Measurements from ENCODE around the gene PKMYT1. TPM values are rescaled to one million over a fixed set of nuclear protein-coding genes. Genes with fewer than 3 reads are reported as not detected.
A peak's percentile ranks its signal among the peaks of the same experiment; 100 is the strongest.

Gene PKMYT1
- total and polyA plus RNA-seq, 9 of the 15 experiments (the other 6 are each of a cell fraction or from before 2014, with no cell fraction given): 8.7 to 201 (median 37.8) TPM

DNA sequence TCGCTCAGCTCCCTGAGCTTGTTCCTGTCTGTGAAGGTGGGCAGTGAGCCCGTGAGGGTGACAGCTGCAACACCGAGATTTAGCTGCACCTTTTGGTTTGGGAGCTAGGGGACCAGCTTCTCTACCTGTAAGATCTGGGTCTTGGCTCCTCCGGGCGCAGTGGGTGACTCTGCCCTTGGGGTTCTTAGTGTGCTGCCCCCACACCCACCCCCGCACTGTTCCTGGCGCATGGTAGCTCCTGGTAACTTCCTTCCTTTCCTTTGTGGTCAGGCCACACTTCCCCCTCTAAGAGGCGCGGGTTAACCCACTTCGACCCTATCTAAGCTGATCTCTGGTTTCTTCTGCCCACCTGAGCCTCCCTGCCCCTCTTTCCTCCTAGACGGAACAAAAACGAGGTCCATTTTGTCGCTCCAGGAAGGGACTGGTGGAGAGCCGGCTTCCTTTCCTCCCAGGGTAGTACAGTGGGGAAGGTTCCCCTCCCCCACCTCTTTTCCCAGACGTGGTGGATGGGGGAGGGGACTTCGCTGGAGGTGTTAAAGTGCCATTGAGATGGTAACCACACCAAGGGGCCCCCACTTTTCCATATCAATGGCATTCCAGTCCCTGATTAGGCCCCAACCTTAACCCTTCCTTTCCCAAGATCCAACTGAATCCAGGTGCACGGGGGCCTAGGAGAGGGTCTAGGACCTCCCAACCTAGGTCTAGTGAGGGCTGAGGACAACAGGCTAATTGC, 27.9 kb upstream of the PKMYT1 start (continued):
- TF ChIP-seq KAT7 (CRISPR knock-in tag; IDR thresholded peaks at IDR 0.05; ENCODE audit: borderline replicate concordance): no peak
- TF ChIP-seq, protein P1, sequence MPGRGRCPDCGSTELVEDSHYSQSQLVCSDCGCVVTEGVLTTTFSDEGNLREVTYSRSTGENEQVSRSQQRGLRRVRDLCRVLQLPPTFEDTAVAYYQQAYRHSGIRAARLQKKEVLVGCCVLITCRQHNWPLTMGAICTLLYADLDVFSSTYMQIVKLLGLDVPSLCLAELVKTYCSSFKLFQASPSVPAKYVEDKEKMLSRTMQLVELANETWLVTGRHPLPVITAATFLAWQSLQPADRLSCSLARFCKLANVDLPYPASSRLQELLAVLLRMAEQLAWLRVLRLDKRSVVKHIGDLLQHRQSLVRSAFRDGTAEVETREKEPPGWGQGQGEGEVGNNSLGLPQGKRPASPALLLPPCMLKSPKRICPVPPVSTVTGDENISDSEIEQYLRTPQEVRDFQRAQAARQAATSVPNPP (IDR thresholded peaks at IDR 0.05; ENCODE audit: borderline replicate concordance, insufficient read depth, insufficient read length): no peak
- TF ChIP-seq, protein P2, sequence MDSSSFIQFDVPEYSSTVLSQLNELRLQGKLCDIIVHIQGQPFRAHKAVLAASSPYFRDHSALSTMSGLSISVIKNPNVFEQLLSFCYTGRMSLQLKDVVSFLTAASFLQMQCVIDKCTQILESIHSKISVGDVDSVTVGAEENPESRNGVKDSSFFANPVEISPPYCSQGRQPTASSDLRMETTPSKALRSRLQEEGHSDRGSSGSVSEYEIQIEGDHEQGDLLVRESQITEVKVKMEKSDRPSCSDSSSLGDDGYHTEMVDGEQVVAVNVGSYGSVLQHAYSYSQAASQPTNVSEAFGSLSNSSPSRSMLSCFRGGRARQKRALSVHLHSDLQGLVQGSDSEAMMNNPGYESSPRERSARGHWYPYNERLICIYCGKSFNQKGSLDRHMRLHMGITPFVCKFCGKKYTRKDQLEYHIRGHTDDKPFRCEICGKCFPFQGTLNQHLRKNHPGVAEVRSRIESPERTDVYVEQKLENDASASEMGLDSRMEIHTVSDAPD (CRISPR knock-in tag; IDR thresholded peaks at IDR 0.05): no peak
- TF ChIP-seq, protein P3, sequence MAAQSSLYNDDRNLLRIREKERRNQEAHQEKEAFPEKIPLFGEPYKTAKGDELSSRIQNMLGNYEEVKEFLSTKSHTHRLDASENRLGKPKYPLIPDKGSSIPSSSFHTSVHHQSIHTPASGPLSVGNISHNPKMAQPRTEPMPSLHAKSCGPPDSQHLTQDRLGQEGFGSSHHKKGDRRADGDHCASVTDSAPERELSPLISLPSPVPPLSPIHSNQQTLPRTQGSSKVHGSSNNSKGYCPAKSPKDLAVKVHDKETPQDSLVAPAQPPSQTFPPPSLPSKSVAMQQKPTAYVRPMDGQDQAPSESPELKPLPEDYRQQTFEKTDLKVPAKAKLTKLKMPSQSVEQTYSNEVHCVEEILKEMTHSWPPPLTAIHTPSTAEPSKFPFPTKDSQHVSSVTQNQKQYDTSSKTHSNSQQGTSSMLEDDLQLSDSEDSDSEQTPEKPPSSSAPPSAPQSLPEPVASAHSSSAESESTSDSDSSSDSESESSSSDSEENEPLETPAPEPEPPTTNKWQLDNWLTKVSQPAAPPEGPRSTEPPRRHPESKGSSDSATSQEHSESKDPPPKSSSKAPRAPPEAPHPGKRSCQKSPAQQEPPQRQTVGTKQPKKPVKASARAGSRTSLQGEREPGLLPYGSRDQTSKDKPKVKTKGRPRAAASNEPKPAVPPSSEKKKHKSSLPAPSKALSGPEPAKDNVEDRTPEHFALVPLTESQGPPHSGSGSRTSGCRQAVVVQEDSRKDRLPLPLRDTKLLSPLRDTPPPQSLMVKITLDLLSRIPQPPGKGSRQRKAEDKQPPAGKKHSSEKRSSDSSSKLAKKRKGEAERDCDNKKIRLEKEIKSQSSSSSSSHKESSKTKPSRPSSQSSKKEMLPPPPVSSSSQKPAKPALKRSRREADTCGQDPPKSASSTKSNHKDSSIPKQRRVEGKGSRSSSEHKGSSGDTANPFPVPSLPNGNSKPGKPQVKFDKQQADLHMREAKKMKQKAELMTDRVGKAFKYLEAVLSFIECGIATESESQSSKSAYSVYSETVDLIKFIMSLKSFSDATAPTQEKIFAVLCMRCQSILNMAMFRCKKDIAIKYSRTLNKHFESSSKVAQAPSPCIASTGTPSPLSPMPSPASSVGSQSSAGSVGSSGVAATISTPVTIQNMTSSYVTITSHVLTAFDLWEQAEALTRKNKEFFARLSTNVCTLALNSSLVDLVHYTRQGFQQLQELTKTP (IDR thresholded peaks at IDR 0.05; ENCODE audit: low read depth in 1 of 2, partially characterized antibody in 2 of 2): peak in 1 of 2 experiments; percentile 48
- TF ChIP-seq ZNF408 (CRISPR knock-in tag; IDR thresholded peaks at IDR 0.05; ENCODE audit: low read depth): no peak
- TF ChIP-seq NFIC (IDR thresholded peaks at IDR 0.05): peak; percentile 11; the same call in 1 of the 2 replicates
- TF ChIP-seq GATAD2A (IDR thresholded peaks at IDR 0.05): peak; percentile 58; the same call in 1 of the 2 replicates
- 0 out of 2 replicates have a peak, but pooled peaks have one; percentile 19 for TF ChIP-seq BCOR (IDR thresholded peaks at IDR 0.05)
- TF ChIP-seq, protein P4, sequence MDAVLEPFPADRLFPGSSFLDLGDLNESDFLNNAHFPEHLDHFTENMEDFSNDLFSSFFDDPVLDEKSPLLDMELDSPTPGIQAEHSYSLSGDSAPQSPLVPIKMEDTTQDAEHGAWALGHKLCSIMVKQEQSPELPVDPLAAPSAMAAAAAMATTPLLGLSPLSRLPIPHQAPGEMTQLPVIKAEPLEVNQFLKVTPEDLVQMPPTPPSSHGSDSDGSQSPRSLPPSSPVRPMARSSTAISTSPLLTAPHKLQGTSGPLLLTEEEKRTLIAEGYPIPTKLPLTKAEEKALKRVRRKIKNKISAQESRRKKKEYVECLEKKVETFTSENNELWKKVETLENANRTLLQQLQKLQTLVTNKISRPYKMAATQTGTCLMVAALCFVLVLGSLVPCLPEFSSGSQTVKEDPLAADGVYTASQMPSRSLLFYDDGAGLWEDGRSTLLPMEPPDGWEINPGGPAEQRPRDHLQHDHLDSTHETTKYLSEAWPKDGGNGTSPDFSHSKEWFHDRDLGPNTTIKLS (IDR thresholded peaks at IDR 0.05; ENCODE audit: borderline replicate concordance, low read depth): peak; percentile 29; the same call in 1 of the 2 replicates
- no peak for TF ChIP-seq GABPB1 (CRISPR knock-in tag; IDR thresholded peaks at IDR 0.05)
- TF ChIP-seq TOE1 (IDR thresholded peaks at IDR 0.05; ENCODE audit: borderline replicate concordance): peak; percentile 44; the same call in 1 of the 2 replicates
- no peak for TF ChIP-seq TOE1 (CRISPR knock-in tag; IDR thresholded peaks at IDR 0.05; ENCODE audit: borderline replicate concordance, low read depth)
- no peak for TF ChIP-seq BCL6 (CRISPR knock-in tag; IDR thresholded peaks at IDR 0.05)
- TF ChIP-seq ZNF354B (CRISPR knock-in tag; IDR thresholded peaks at IDR 0.05): no peak
- TF ChIP-seq ARHGAP35 (IDR thresholded peaks at IDR 0.05; ENCODE audit: partially characterized antibody): peak; percentile 13
- TF ChIP-seq HNRNPUL1 (IDR thresholded peaks at IDR 0.05; ENCODE audit: low read length): no peak; the same call in 1 of the 2 replicates
- TF ChIP-seq KDM1A (IDR thresholded peaks at IDR 0.05): peak in 1 of 2 experiments; percentile 54; a peak in 2 of 4 replicates
